ENCODE measurements around the gene OLR1.

Gene OLR1

DNA sequence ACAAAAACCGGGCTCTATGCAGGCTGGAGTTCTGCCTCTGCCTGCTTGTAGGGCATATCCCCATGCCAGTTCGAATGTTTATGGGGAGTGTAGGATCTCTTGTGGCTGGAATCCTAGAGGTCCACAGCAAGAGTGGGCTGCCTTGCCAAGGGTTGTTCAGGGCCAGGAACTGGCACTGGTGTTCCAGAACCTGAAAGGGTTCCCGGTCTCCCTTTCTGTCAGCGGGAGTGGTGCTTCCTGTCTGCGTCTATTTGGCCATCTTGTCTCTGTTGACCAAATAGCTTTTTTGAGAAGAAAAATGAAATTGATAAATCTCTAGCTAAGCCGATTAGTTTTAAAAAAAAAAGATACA, 17.8 kb downstream of the OLR1 start:
- Histone ChIP-seq H3K4me2 (ENCODE audit: low read length) (no peak overlapping the region), H3K9me3 (ENCODE audit: insufficient read depth, low read length) (no peaks in the 10 kb centered on the region), H3K79me2 (ENCODE audit: low read length) (no peaks in the 10 kb centered on the region), H2AFZ (ENCODE audit: low read depth, low read length) (no peak overlapping the region), H3K27me3 (ENCODE audit: low read depth, low read length) (peaks cover 53% of the 10 kb centered on the region), H4K20me1 (ENCODE audit: insufficient read depth, low read length) (no peaks in the 10 kb centered on the region), H3K4me3 (ENCODE audit: low read length) (no peak overlapping the region), H3K4me1 (ENCODE audit: low read length) (peaks cover 2% of the 10 kb centered on the region), H3K27ac (ENCODE audit: low read length) (no peak overlapping the region), H3K36me3 (replicated peaks; ENCODE audit: low read depth, low read length) (no peaks in the 10 kb centered on the region), H3K9ac (ENCODE audit: low read length) (no peak overlapping the region)
- TF ChIP-seq, protein P1, sequence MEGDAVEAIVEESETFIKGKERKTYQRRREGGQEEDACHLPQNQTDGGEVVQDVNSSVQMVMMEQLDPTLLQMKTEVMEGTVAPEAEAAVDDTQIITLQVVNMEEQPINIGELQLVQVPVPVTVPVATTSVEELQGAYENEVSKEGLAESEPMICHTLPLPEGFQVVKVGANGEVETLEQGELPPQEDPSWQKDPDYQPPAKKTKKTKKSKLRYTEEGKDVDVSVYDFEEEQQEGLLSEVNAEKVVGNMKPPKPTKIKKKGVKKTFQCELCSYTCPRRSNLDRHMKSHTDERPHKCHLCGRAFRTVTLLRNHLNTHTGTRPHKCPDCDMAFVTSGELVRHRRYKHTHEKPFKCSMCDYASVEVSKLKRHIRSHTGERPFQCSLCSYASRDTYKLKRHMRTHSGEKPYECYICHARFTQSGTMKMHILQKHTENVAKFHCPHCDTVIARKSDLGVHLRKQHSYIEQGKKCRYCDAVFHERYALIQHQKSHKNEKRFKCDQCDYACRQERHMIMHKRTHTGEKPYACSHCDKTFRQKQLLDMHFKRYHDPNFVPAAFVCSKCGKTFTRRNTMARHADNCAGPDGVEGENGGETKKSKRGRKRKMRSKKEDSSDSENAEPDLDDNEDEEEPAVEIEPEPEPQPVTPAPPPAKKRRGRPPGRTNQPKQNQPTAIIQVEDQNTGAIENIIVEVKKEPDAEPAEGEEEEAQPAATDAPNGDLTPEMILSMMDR (IDR thresholded peaks at IDR 0.05; ENCODE audit: low read depth, low read length) = no peak
- TF ChIP-seq EZH2phosphoT487 (IDR thresholded peaks at IDR 0.05; ENCODE audit: low read depth) = no peak

DNA sequence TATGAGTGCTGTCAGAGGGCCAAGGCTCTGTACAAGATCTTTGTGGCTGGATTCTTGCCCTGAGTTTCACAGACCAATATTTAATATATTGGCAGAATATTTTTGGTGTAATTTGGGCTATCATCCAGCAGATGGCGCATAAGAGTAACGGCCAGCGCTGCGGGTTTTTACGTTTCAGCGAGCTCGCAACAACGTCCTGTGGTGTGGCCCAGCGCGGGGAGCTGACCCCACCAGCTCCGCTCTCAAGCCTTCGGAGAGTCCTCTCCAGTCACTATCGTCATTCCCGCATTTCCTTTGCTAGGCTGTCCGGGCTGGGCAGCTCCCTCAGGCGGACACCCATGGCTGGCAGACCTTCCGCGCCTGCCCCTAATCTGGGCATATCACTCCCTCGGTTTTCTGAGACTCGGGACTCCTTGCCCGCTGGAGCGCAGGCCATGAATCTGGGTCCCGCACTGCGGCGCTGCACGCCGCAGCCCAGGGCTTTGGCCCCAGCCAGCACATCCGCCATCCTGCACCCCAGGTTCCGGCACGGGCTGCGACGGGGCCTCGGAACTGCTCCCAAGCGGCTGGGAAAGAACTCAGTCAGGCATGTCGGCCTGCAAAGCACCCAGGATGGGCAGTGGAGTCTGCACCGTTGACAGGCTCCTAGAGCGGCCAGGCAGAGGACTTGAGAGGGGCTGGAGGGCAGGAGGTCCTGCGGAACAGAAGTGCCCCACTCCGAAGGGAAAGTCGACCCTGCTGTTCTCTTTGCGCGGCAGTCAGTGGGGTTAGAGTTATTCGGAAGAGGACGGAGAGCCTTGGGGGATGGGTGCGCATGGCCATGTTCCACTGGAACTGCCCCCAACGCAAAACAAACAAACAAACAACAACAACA, 18.4 kb downstream of the OLR1 start:
- H3K4me3 ChIP-seq (ENCODE audit: low read length) = 0 out of 2 replicates have a peak overlapping the region, but pooled peaks have one; percentile 24

DNA sequence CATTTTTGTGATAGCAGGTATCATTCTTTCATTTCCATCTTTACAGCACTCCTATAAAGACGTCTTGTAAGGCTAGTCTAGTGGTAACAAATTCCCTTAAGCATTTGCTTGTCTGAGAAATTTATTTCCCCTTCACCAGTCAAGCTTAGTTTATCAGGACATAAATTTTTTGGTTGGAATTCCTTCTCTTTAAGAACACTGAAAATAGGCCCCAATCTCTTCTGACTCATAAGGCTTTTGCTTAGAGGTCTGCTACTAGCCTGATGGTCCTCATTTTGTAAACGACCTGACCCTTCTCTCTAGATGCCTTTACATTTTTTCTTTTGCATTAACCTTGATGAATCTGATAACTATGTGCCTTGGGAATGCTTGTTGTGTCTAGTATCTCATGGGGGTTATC, 20.3 kb downstream of the OLR1 start:
- TF ChIP-seq, protein P1 (IDR thresholded peaks at IDR 0.05; ENCODE audit: low read depth, low read length) = no peak
- TF ChIP-seq EZH2phosphoT487 (IDR thresholded peaks at IDR 0.05; ENCODE audit: low read depth) = no peak
- H3K4me2 ChIP-seq (ENCODE audit: low read length) = no peak overlapping the region
- H3K27me3 ChIP-seq (ENCODE audit: low read depth, low read length) = peaks cover 54% of the 10 kb centered on the region
- H3K27ac ChIP-seq (ENCODE audit: low read length) = no peak overlapping the region
- H2AFZ ChIP-seq (ENCODE audit: low read depth, low read length) = no peak overlapping the region
- no peak overlapping the region for H3K4me3 ChIP-seq (ENCODE audit: low read length)
- no peaks in the 10 kb centered on the region for H3K9me3 ChIP-seq (ENCODE audit: insufficient read depth, low read length)
- H4K20me1 ChIP-seq (ENCODE audit: insufficient read depth, low read length) = no peaks in the 10 kb centered on the region
- no peaks in the 10 kb centered on the region for H3K36me3 ChIP-seq (replicated peaks; ENCODE audit: low read depth, low read length)
- no peak overlapping the region for H3K9ac ChIP-seq (ENCODE audit: low read length)
- H3K79me2 ChIP-seq (ENCODE audit: low read length) = no peaks in the 10 kb centered on the region
- H3K4me1 ChIP-seq (ENCODE audit: low read length) = peaks cover 13% of the 10 kb centered on the region

More for the DNA sequence above, 18.4 kb downstream of the OLR1 start:
- peaks cover 3% of the 10 kb centered on the region for H3K4me1 ChIP-seq (ENCODE audit: low read length)
- H3K9ac ChIP-seq (ENCODE audit: low read length) = no peak overlapping the region
- TF ChIP-seq, protein P1 (IDR thresholded peaks at IDR 0.05; ENCODE audit: low read depth, low read length) = peak; percentile 74
- TF ChIP-seq EZH2phosphoT487 (IDR thresholded peaks at IDR 0.05; ENCODE audit: low read depth) = no peak
- no peak overlapping the region for H3K27ac ChIP-seq (ENCODE audit: low read length)
- no peak overlapping the region for H2AFZ ChIP-seq (ENCODE audit: low read depth, low read length)
- H3K27me3 ChIP-seq (ENCODE audit: low read depth, low read length) = peaks cover 53% of the 10 kb centered on the region
- peak overlapping the region; percentile 53 for H3K4me2 ChIP-seq (ENCODE audit: low read length)
- H3K79me2 ChIP-seq (ENCODE audit: low read length) = no peaks in the 10 kb centered on the region
- no peaks in the 10 kb centered on the region for H3K36me3 ChIP-seq (replicated peaks; ENCODE audit: low read depth, low read length)
- H3K9me3 ChIP-seq (ENCODE audit: insufficient read depth, low read length) = no peaks in the 10 kb centered on the region
- H4K20me1 ChIP-seq (ENCODE audit: insufficient read depth, low read length) = no peaks in the 10 kb centered on the region

DNA sequence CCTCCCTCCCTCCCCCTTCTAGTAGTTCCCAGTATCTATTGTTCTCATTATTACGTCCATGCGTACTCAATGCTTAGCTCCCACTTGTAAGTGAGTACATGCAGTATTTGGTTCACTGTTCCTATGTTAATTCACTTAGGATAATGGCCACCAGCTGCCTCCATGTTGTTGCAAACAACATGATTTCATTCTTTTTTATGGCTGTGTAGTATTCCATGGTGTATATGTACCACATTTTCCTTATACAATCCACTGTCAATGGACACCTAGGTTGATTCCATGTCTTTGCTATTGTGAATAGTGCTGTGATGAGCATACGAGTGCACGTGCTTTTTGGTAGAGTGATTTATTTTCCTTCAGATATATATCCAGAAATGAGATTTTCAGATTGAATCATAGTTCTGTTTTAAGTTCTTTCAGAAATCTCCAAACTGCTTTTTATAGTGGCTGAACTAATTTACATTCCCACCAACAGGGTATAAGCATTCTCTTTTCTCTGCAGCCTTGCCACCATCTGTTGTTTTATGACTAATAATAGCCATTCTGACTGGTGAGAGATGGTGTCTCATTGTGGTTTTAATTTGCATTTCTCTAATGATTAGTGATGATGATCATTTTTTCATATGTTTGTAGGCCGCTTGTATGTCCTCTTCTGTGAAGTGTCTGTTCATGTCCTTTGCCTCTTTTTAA, 24.1 kb downstream of the OLR1 start:
- peaks cover 13% of the 10 kb centered on the region for H3K4me1 ChIP-seq (ENCODE audit: low read length)
- no peaks in the 10 kb centered on the region for H3K9me3 ChIP-seq (ENCODE audit: insufficient read depth, low read length)
- H2AFZ ChIP-seq (ENCODE audit: low read depth, low read length) = no peak overlapping the region
- H3K27ac ChIP-seq (ENCODE audit: low read length) = no peak overlapping the region
- no peaks in the 10 kb centered on the region for H4K20me1 ChIP-seq (ENCODE audit: insufficient read depth, low read length)
- peak overlapping the region; percentile 32 for H3K4me2 ChIP-seq (ENCODE audit: low read length)
- H3K9ac ChIP-seq (ENCODE audit: low read length) = no peak overlapping the region
- no peak overlapping the region for H3K4me3 ChIP-seq (ENCODE audit: low read length)
- peaks cover 68% of the 10 kb centered on the region for H3K27me3 ChIP-seq (ENCODE audit: low read depth, low read length)
- no peaks in the 10 kb centered on the region for H3K36me3 ChIP-seq (replicated peaks; ENCODE audit: low read depth, low read length)
- H3K79me2 ChIP-seq (ENCODE audit: low read length) = no peaks in the 10 kb centered on the region
- TF ChIP-seq, protein P1 (IDR thresholded peaks at IDR 0.05; ENCODE audit: low read depth, low read length) = no peak
- TF ChIP-seq EZH2phosphoT487 (IDR thresholded peaks at IDR 0.05; ENCODE audit: low read depth) = peak; percentile 79
